ACHN (cell line): ENCODE measurements around the gene ADISSP.

Source experiments
- DNase-seq: peaks from one replicate; pipeline ENCODE4 v3.0.0-alpha.2; 2015
- in situ Hi-C: cut with HindIII; loops from 2 replicates; pipeline ENCODE4 v1.10.0; 2017; ENCODE audit warnings: low sequenced_read_pairs, low pct_ligation_motif_present, low pct_unique_long_range_greater_than_20kb

ADISSP gene

GRCh38 chr20:3707508-3707899 is 60.0 kb downstream of the ADISSP start:
- DNase-seq = no peak
- in situ Hi-C loops = no loop called here

DNA sequence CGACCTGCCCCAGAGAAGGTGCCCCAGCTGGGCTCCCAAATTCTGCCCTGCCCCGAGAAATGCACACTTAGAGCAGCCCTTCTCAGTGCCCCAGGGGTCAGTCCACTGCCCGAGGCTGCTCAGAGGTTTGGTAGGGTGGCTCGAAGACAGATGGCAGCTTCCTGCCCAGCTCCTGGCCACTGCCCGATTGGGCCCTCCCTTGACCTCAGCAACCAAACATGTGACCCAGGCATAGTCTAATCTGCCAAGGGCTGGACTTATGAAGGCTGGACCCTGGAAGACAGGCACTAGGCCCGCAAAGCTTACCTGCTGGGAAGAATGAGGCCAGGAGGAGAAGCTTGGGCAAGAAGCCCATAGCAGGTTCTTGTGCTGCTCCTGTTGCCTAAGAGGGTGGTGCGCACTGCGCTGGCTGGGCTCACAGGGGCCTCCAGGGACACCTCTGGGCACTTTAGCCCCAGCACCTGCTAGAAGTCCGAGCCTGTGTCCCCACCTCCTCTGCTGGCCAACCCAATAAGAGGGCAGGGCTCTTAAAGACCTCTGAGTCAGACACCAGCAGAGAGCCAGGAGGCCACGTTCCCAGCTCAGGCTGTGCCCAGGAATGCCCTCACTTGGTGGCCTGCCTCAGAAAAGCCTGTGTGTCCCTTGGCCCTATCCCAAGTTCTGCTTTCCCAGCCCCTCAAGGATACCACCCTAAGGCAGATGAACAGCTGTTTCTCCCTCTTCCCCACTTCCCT is 60.6 kb downstream of the ADISSP start:
- DNase-seq = no peak
- in situ Hi-C loops = no loop called here

DNA sequence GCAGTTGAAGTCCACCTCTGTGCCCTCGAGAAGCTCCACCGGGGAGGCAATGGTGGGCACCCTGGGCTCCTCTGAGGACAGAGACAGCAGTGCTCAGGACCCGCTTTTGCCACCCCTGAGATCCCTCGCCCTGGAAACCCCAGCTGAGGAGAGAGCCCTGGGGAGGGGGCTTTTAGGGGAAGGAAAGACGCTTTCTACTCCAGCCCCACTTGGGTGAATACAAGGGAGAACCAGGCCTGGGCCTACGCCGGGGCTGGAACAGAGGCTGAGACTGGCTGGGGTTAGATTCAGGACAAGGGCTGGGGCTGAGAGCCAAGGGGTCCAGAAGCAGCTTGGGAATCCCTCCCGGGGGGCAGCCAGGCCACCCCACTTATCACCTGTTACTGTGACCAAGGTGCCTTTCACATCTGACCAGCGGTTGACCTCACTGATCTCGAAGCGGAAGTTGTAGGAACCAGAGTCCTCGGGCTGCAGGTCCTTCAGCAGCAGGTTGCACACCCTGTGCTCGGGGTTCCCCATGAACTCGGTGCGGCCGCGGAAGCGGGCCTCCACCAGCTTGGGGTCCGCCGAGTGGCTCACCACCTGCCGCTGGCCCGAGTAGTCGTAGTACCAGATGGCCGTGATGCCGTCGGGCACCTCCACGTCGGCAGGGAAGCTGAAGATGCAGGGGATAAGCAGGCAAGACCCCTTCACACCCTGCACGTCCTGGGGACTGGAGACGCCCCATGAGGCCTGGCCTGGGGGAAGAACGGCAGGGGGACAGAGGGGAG is 61.4 kb downstream of the ADISSP start:
- DNase-seq = no peak
- in situ Hi-C loops = no loop called here

- in situ Hi-C loops = no loop called here
- no peak for DNase-seq
Observed at GRCh38 chr20:3705491-3705969, 62.0 kb downstream of the ADISSP start.

DNA sequence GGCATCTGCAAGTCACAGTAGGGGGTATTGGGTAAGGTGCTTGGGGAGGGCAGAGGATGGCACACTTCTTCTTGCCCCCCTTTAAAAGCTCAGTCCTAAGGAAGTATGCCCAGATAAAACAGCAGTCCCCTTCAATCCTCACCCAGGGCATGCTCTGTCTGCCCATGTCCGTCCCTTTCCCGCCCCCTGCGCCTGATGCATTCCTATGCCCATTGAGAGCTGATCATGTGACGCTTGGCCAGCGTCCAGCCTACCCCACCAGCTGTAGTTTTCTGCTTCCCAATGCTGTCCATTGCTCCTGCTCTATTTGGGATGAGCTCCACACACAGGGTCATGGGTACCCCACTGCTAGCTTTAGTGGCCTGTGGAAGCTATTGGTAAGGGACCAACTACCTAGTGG is 63.5 kb downstream of the ADISSP start:
- DNase-seq = no peak
- in situ Hi-C loops = no loop called here
